Astrocyte of the cerebellum (primary cell): ENCODE data around the gene ARHGAP33.

Experiments
- DNase-seq: peaks from one replicate; pipeline ENCODE4 v3.0.0-alpha.2; 2011; ENCODE audit warnings: low read depth
- H3K4me3 ChIP-seq: 2 replicates; pipeline ENCODE4 v1.5.1; 2011; ENCODE audit warnings: mild to moderate bottlenecking, low read depth, low read length, moderate library complexity
- CTCF ChIP-seq: IDR thresholded peaks from 2 replicates; pipeline ENCODE4 v1.5.1; 2012; ENCODE audit warnings: low read length, low read depth, moderate library complexity, mild to moderate bottlenecking; ENCODE audit errors: missing control alignments
- in situ Hi-C: cut with HindIII; loops from 2 replicates; pipeline ENCODE4 v1.10.0; 2017; ENCODE audit warnings: low sequenced_read_pairs

Gene ARHGAP33

GRCh38 chr19:35813043-35813890 lies 37.9 kb downstream of the ARHGAP33 start:
- in situ Hi-C loops: no loop called here
- no peak for DNase-seq
- no peak overlapping the region for H3K4me3 ChIP-seq
- no peak for TF ChIP-seq CTCF

GRCh38 chr19:35816262-35816661 lies 40.9 kb downstream of the ARHGAP33 start:
- H3K4me3 ChIP-seq: no peak overlapping the region
- TF ChIP-seq CTCF: no peak
- DNase-seq: no peak
- in situ Hi-C loops: no loop called here

GRCh38 chr19:35816846-35817245 lies 41.5 kb downstream of the ARHGAP33 start:
- TF ChIP-seq CTCF: no peak
- H3K4me3 ChIP-seq: no peak overlapping the region
- in situ Hi-C loops: no loop called here
- no peak for DNase-seq

- DNase-seq: no peak
- TF ChIP-seq CTCF: no peak
- in situ Hi-C loops: no loop called here
- H3K4me3 ChIP-seq: no peak overlapping the region
Measured at GRCh38 chr19:35818445-35818844, 43.1 kb downstream of the ARHGAP33 start.

GRCh38 chr19:35822579-35822978 lies 47.2 kb downstream of the ARHGAP33 start:
- no peak for TF ChIP-seq CTCF
- no peak for DNase-seq
- in situ Hi-C loops: no loop called here
- no peak overlapping the region for H3K4me3 ChIP-seq

DNA sequence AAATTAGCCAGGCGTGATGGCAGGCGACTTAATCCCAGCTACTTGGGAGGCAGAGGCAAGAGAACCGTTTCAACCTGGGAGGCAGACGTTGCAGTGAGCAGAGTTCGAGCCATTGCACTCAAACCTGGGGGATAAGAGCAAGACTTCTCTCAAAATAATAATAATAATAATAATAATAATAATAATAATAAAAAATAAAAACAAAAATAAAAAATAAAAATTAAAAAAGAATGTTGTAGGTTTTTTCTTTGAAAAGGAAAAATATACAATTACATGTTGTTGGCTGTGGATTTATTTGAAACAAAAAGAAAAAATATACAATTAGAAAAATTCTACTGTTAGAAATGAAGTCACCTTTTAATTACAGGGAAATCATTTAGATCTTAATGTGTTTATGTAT lies 48.8 kb downstream of the ARHGAP33 start:
- no peak overlapping the region for H3K4me3 ChIP-seq
- in situ Hi-C loops: no loop called here
- no peak for TF ChIP-seq CTCF
- no peak for DNase-seq
